ENCODE results near the gene SERPINB13.

SERPINB13 gene

DNA sequence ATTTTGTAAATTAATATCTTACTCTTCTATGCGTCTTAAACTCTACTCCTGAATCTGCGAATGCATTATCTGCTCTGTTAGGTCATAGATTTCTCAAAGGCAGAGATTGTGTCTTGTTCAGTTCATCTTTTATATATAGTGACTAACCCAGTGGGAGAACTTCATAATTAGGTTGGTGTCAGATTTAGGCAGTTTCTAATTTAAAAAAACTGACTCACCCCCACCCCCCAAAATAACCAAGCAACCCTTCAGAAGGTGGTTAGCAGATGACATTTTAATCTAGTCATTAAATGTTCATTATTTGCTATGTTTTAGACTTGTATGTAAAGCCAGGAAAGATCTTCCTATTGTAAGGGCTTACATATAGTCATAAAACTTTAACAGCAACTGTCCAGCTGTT, 34.6 kb upstream of the SERPINB13 start:
- no peak overlapping the region for H3K4me3 ChIP-seq (replicated peaks in 1 of 2; ENCODE audit: low read depth in 2 of 2, low read length in 2 of 2)
- DNase-seq (ENCODE audit: low read depth in 2 of 2) = no peak
- TF ChIP-seq, protein P1, sequence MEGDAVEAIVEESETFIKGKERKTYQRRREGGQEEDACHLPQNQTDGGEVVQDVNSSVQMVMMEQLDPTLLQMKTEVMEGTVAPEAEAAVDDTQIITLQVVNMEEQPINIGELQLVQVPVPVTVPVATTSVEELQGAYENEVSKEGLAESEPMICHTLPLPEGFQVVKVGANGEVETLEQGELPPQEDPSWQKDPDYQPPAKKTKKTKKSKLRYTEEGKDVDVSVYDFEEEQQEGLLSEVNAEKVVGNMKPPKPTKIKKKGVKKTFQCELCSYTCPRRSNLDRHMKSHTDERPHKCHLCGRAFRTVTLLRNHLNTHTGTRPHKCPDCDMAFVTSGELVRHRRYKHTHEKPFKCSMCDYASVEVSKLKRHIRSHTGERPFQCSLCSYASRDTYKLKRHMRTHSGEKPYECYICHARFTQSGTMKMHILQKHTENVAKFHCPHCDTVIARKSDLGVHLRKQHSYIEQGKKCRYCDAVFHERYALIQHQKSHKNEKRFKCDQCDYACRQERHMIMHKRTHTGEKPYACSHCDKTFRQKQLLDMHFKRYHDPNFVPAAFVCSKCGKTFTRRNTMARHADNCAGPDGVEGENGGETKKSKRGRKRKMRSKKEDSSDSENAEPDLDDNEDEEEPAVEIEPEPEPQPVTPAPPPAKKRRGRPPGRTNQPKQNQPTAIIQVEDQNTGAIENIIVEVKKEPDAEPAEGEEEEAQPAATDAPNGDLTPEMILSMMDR (IDR thresholded peaks at IDR 0.05; ENCODE audit: low read depth, low read length) = no peak

DNA sequence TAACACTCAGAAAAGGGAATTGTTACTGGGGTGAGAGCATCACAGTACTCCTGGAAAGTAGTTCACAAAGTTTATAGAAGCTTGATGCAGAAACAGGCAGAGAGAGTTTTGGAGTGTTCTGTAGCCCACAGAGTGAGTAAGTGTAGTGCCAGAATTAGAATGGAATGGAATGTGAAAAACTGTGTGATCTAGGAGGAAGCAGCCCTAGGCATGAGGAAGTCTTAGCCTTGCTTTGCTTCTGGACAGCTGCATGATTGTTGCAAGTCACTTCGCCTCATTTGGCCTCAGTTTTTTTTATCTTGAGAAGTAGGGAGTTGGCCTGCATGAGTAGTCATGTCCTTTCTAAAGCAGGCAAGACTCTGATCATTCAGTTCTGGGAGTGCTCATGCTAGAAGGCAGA, 34.1 kb upstream of the SERPINB13 start:
- H3K4me3 ChIP-seq (replicated peaks in 1 of 2; ENCODE audit: low read depth in 2 of 2, low read length in 2 of 2) = no peak overlapping the region
- TF ChIP-seq, protein P1 (IDR thresholded peaks at IDR 0.05; ENCODE audit: low read depth, low read length) = no peak
- peak; percentile 82 to 85 for DNase-seq (ENCODE audit: low read depth in 2 of 2)

GRCh38 chr18:63559567-63560491, 27.3 kb upstream of the SERPINB13 start:
- DNase-seq (ENCODE audit: low read depth in 2 of 2) = no peak
- TF ChIP-seq, protein P1 (IDR thresholded peaks at IDR 0.05; ENCODE audit: low read depth, low read length) = no peak
- no peak overlapping the region for H3K4me3 ChIP-seq (replicated peaks in 1 of 2; ENCODE audit: low read depth in 2 of 2, low read length in 2 of 2)

DNA sequence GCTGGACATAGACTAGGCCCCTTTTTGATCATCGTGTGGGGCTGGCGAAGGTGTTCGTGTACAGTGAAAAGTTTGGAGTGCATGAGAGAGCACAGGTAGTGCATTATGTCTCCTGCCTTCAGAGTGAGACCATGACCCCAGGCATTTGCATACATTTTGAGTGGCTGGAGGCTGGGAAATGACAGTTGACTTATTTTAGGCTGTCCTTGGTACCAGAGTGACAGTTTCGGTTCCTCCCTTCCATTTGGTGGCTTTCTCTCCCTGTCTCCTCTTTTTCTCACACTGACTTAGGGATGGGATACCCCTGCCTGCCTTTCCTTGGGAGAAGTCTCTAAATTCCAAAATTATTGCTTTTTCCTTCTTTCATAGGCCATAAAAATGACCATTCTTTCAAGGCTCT, 24.9 kb upstream of the SERPINB13 start:
- TF ChIP-seq, protein P1 (IDR thresholded peaks at IDR 0.05; ENCODE audit: low read depth, low read length) = no peak
- no peak for DNase-seq (ENCODE audit: low read depth in 2 of 2)
- no peak overlapping the region for H3K4me3 ChIP-seq (replicated peaks in 1 of 2; ENCODE audit: low read depth in 2 of 2, low read length in 2 of 2)

- TF ChIP-seq, protein P1 (IDR thresholded peaks at IDR 0.05; ENCODE audit: low read depth, low read length) = no peak
- DNase-seq (ENCODE audit: low read depth in 2 of 2) = no peak
- H3K4me3 ChIP-seq (replicated peaks in 1 of 2; ENCODE audit: low read depth in 2 of 2, low read length in 2 of 2) = no peak overlapping the region
These were observed 23.1 kb upstream of the SERPINB13 start for GRCh38 chr18:63564021-63564420.

GRCh38 chr18:63564561-63564960, 22.6 kb upstream of the SERPINB13 start:
- no peak overlapping the region for H3K4me3 ChIP-seq (replicated peaks in 1 of 2; ENCODE audit: low read depth in 2 of 2, low read length in 2 of 2)
- DNase-seq (ENCODE audit: low read depth in 2 of 2) = no peak
- TF ChIP-seq, protein P1 (IDR thresholded peaks at IDR 0.05; ENCODE audit: low read depth, low read length) = no peak
